ENCODE data around the gene DOP1B. TPM values are rescaled to one million over a fixed set of nuclear protein-coding genes. Genes with fewer than 3 reads are reported as not detected.

The DOP1B gene
- total and polyA plus RNA-seq, 2 of the 4 experiments (the other 2 are of a cell fraction): 8.8 to 13.0 TPM

DNA sequence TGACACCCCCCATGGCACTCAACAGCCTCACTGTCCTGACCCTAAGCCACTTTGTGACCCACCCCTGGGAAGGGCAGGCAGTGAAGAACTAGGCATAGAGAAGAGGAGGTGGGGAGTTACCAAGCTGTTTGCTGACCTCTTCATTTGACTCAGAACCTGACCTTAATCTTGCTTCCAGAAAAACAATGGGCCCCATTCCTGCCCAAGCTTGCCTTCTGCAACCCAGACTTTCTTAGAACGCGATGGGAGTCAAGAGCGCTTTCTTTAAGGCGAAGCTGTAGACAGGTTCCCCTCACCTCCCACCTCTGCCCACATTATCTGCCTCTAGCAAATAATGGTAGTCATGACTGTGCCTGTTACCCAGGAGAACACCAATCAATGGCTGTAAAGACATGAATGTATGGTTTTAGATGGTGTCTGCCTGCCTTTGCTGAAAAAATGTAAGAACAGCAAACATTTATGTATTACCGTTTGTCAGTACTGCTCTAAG is 30.0 kb upstream of the DOP1B start:
- TF ChIP-seq CEBPB (IDR thresholded peaks at IDR 0.05; ENCODE audit: low read depth, low read length) (no peak), BHLHE40 (IDR thresholded peaks at IDR 0.05; ENCODE audit: low read depth, low read length) (no peak), RCOR1 (IDR thresholded peaks at IDR 0.05; ENCODE audit: insufficient replicate concordance, low read length) (no peak), FOS (IDR thresholded peaks at IDR 0.05; ENCODE audit: low read depth, low read length) (no peak), MAZ (IDR thresholded peaks at IDR 0.05; ENCODE audit: borderline replicate concordance, low read depth, low read length) (no peak)
- CTCF ChIA-PET: no interaction called here
- Histone ChIP-seq H2BK20ac (ENCODE audit: low read depth, low read length) (no peak overlapping the region), H3K9me1 (ENCODE audit: insufficient read depth, low read length) (peaks cover 5% of the 10 kb centered on the region; the same call in 1 of the 2 replicates), H3K56ac (ENCODE audit: extremely low read depth, insufficient read depth, low read length) (no peak overlapping the region), H2AK9ac (replicated peaks; ENCODE audit: low read depth, low read length, poor library complexity) (peak overlapping the region; percentile 19), H2BK120ac (ENCODE audit: low read depth, low read length) (no peak overlapping the region), H3K4me2 (ENCODE audit: low read depth, low read length) (no peak overlapping the region), H3K27ac (ENCODE audit: insufficient read depth, low read length) (no peak overlapping the region), H2AFZ (replicated peaks; ENCODE audit: low read length, poor library complexity) (no peak overlapping the region), H2AK5ac (ENCODE audit: low read depth, low read length) (peak overlapping the region; percentile 60; the same call in 1 of the 2 replicates), H3K4me1 (ENCODE audit: control insufficient read depth, insufficient read depth, low read length) (peaks cover 7% of the 10 kb centered on the region), H3K23ac (ENCODE audit: low read depth, low read length) (no peak overlapping the region), H4K8ac (ENCODE audit: low read depth in 2 of 2, low read length in 2 of 2) (no peak overlapping the region), H3K9ac (ENCODE audit: low read depth, low read length) (no peak overlapping the region), H3K18ac (ENCODE audit: low read depth, low read length) (no peak overlapping the region), H3K36me3 (ENCODE audit: control insufficient read depth, insufficient read depth, low read length) (no peaks in the 10 kb centered on the region), H3K4ac (ENCODE audit: low read depth, low read length) (no peak overlapping the region), H4K5ac (ENCODE audit: low read depth, low read length) (no peak overlapping the region), H2BK5ac (ENCODE audit: low read depth, low read length, poor library complexity, severe bottlenecking) (no peak overlapping the region), H3K9me3 (ENCODE audit: control insufficient read depth, insufficient read depth, low read length) (no peaks in the 10 kb centered on the region), H3K27me3 (ENCODE audit: control insufficient read depth, insufficient read depth, low read length) (no peaks in the 10 kb centered on the region), H4K20me1 (ENCODE audit: insufficient read depth, low read length) (no peaks in the 10 kb centered on the region), H3K14ac (replicated peaks; ENCODE audit: low read depth, low read length) (peak overlapping the region; percentile 7; the same call in 1 of the 2 replicates), H2BK15ac (ENCODE audit: low read depth, low read length) (no peak overlapping the region), H3K79me1 (ENCODE audit: low read depth in 1 of 2, low read length in 2 of 2) (peaks cover 0 to 4% of the 10 kb centered on the region in 2 experiments; a peak in 1 of 4 replicates), H3K4me3 (ENCODE audit: insufficient read depth, low read depth, low read length) (no peak overlapping the region), H4K91ac (ENCODE audit: insufficient read depth, low read depth, low read length) (no peak overlapping the region)
- no peak for DNase-seq
- dilution Hi-C loops (cut with HindIII; ENCODE audit: low sequenced_read_pairs, unreplicated experiment) (no loop called here), in situ Hi-C loops (cut with MboI; ENCODE audit: low sequenced_read_pairs) (no loop called here), intact Hi-C loops (cut with micrococcal nuclease) (no loop called here)
- ATAC-seq (ENCODE audit: low read depth): no peak
- 100% methylated on average over 1 of the region's 5 CpGs; no CpG with 5 or more reads in 1 of the 2 experiments for WGBS, 2 experiments (ENCODE audit: extremely low coverage in 2 of 2, insufficient read length in 1 of 2)
- no TSS peak for BruUV-seq (replicated peaks)
- POLR2A ChIA-PET (ENCODE audit: unreplicated experiment): no interaction called here

All from IMR-90 (cell line).